ENCODE data around the gene PDE8A. TPM values are rescaled to one million over a fixed set of nuclear protein-coding genes. Genes with fewer than 3 reads are reported as not detected.

Gene PDE8A
- total and polyA plus RNA-seq, 10 of the 15 experiments (the other 5 are each of a cell fraction or from before 2014, with no cell fraction given): 6.7 to 69.2 (median 27.2) TPM

GRCh38 chr15:85009435-85009834 lies 27.8 kb downstream of the PDE8A start:
- ChIA-PET SMC1A (ENCODE audit: uncharacterized antibody, unreplicated experiment) (interaction anchor here (0.8 to 4.6 kb wide), 9 partner anchors 15 to 59 kb away, joined by 3 to 27 read pairs (median 11); partner anchors contain the start of gene PDE8A), CTCF (interaction anchor here (1.3 to 2.6 kb wide), 5 partner anchors 9 to 29 kb away, joined by 4 to 16 read pairs (median 5); no protein-coding TSS in a partner anchor), POLR2A (interaction anchor here (2.1 to 5.3 kb wide), 3 partner anchors 10 to 21 kb away, joined by 11 to 34 read pairs (median 12); no protein-coding TSS in a partner anchor), RAD21 (ENCODE audit: unreplicated experiment) (interaction anchor here (0.5 to 3.7 kb wide), 8 partner anchors 14 to 372 kb away, joined by 3 to 21 read pairs (median 6); no protein-coding TSS in a partner anchor)
- intact Hi-C loops (cut with micrococcal nuclease; ENCODE audit: unreplicated experiment): no loop called here
- DNase-seq (ENCODE audit: low read depth, low spot score) (no peak), FAIRE-seq (no peak), ATAC-seq (no peak)
- no peak overlapping the region for H3K27ac ChIP-seq (ENCODE audit: control insufficient read depth, insufficient read depth)
- H3K27me3 ChIP-seq (replicated peaks in 1 of 2; ENCODE audit: control insufficient read depth in 2 of 2, insufficient read depth in 2 of 2, low read length in 1 of 2): no peaks in the 10 kb centered on the region
- no peak overlapping the region for H2AFZ ChIP-seq (ENCODE audit: control insufficient read depth, low read depth, low read length)
- 95% methylated on average over 2 of the region's 2 CpGs for WGBS (ENCODE audit: insufficient coverage, insufficient replicate concordance, low lambda C conversion rate, missing lambda C conversion rate)
- no peaks in the 10 kb centered on the region; a peak in 1 of 4 replicates for H3K36me3 ChIP-seq (ENCODE audit: control insufficient read depth in 2 of 2, insufficient read depth in 2 of 2, low read length in 1 of 2)
- in situ Hi-C loops (cut with MboI): no loop called here
- no peak overlapping the region for H3K9ac ChIP-seq (ENCODE audit: control insufficient read depth, insufficient read depth, low read length)
- H3K4me3 ChIP-seq: no peak overlapping the region
- peaks cover 1% of the 10 kb centered on the region; the same call in 2 of the 3 replicates for H3K9me3 ChIP-seq (replicated peaks; ENCODE audit: control insufficient read depth, insufficient read depth, low read length)
- peaks cover 60% of the 10 kb centered on the region for H3K79me2 ChIP-seq (ENCODE audit: control insufficient read depth, insufficient read depth, low read length)
- BruUV-seq (replicated peaks): no TSS peak
- TF ChIP-seq ZBTB11 (CRISPR knock-in tag; IDR thresholded peaks at IDR 0.05) (no peak), ZNF384 (IDR thresholded peaks at IDR 0.05; ENCODE audit: borderline replicate concordance, low read depth, low read length) (no peak), ZNF622 (IDR thresholded peaks at IDR 0.05) (no peak), SMAD1 (IDR thresholded peaks at IDR 0.05; ENCODE audit: low read depth, partially characterized antibody) (no peak), SPI1 (IDR thresholded peaks at IDR 0.05; ENCODE audit: borderline replicate concordance, insufficient read depth, low read depth, low read length) (no peak), E2F8 (IDR thresholded peaks at IDR 0.05; ENCODE audit: low read depth, partially characterized antibody) (no peak), ZBTB4 (CRISPR knock-in tag; IDR thresholded peaks at IDR 0.05) (no peak), ASH2L (IDR thresholded peaks at IDR 0.05; ENCODE audit: borderline replicate concordance, low read depth) (no peak)
- no peaks in the 10 kb centered on the region for H4K20me1 ChIP-seq (ENCODE audit: control insufficient read depth, insufficient read depth)
- H3K4me2 ChIP-seq (ENCODE audit: control insufficient read depth, insufficient read depth): no peak overlapping the region
- H3K4me1 ChIP-seq (ENCODE audit: control insufficient read depth, insufficient read depth, low read length): peaks cover 41% of the 10 kb centered on the region
